Neuronal stem cell (in vitro differentiated cells): ENCODE measurements around the gene ARHGEF1.

Experiments
- DNase-seq: peaks from one replicate; pipeline ENCODE4 v3.0.0-alpha.2; 2013; ENCODE audit warnings: low spot score
- H2AFZ ChIP-seq: one replicate; pipeline ENCODE4 v1.6.1; 2013; ENCODE audit warnings: mild to moderate bottlenecking, low read length, inconsistent platforms
- H2AK5ac ChIP-seq: 2 replicates; pipeline ENCODE4 v1.6.1; 2013; ENCODE audit warnings: low read depth, mild to moderate bottlenecking, inconsistent platforms, low read length, moderate library complexity, mixed read lengths
- H2BK120ac ChIP-seq: 2 replicates; pipeline ENCODE4 v1.6.1; 2013; ENCODE audit warnings: low read depth, mild to moderate bottlenecking, inconsistent platforms, low read length, moderate library complexity, mixed read lengths
- H2BK12ac ChIP-seq: one replicate; pipeline ENCODE4 v1.6.1; 2013; ENCODE audit warnings: low read length, inconsistent platforms
- H2BK15ac ChIP-seq: 2 replicates; pipeline ENCODE4 v1.6.1; 2013; ENCODE audit warnings: mild to moderate bottlenecking, low read length, inconsistent platforms, mixed read lengths
- H2BK5ac ChIP-seq: one replicate; pipeline ENCODE4 v1.6.1; 2013; ENCODE audit warnings: inconsistent platforms, mild to moderate bottlenecking, low read length, moderate library complexity
- H3K14ac ChIP-seq: one replicate; pipeline ENCODE4 v1.6.1; 2013; ENCODE audit warnings: low read length, inconsistent platforms
- H3K18ac ChIP-seq: 2 replicates; pipeline ENCODE4 v1.6.1; 2013; ENCODE audit warnings: low read length, inconsistent platforms
- H3K23ac ChIP-seq: 2 replicates; pipeline ENCODE4 v1.6.1; 2013; ENCODE audit warnings: low read depth, mild to moderate bottlenecking, mixed read lengths, low read length, inconsistent platforms; ENCODE audit not compliant: poor library complexity
- H3K27ac ChIP-seq: replicated peaks from 3 replicates; pipeline ENCODE4 v1.5.1; 2013; ENCODE audit warnings: low read length, inconsistent platforms
- H3K27me3 ChIP-seq, 3 experiments: 2 replicates each; pipeline ENCODE4 v1.6.1; 2013; ENCODE audit warnings: low read length in 3 of 3, mild to moderate bottlenecking in 2 of 3, inconsistent platforms in 1 of 3, low read depth in 1 of 3, mixed read lengths in 1 of 3, moderate library complexity in 1 of 3; ENCODE audit not compliant: control insufficient read depth in 3 of 3, insufficient read depth in 3 of 3
- H3K36me3 ChIP-seq, 2 donors: replicated peaks in 1 of 2; 2 replicates each; pipeline ENCODE4 v1.6.1; 2013; ENCODE audit warnings: low read length in 2 of 2; ENCODE audit not compliant: control insufficient read depth in 2 of 2, insufficient read depth in 2 of 2
- H3K4ac ChIP-seq: 2 replicates; pipeline ENCODE4 v1.6.1; 2013; ENCODE audit warnings: inconsistent platforms, mild to moderate bottlenecking, low read length, moderate library complexity
- H3K4me1 ChIP-seq, 2 donors: 1 replicate in 1 of 2; 2 replicates in 1 of 2; pipeline ENCODE4 v1.6.1; 2013; ENCODE audit warnings: low read length in 2 of 2, low read depth in 1 of 2; ENCODE audit not compliant: control insufficient read depth in 2 of 2, insufficient read depth in 1 of 2
- H3K4me2 ChIP-seq: one replicate; pipeline ENCODE4 v1.6.1; 2013; ENCODE audit warnings: mild to moderate bottlenecking, low read length, inconsistent platforms; ENCODE audit not compliant: insufficient read depth, poor library complexity, severe bottlenecking
- H3K4me3 ChIP-seq, 2 donors: 2 replicates each; pipeline ENCODE4 v1.5.1; 2013; ENCODE audit warnings: low read length in 2 of 2, mild to moderate bottlenecking in 2 of 2, inconsistent platforms in 1 of 2, moderate library complexity in 1 of 2
- H3K79me1 ChIP-seq: one replicate; pipeline ENCODE4 v1.6.1; 2013; ENCODE audit warnings: low read depth, mild to moderate bottlenecking, inconsistent platforms, low read length, moderate library complexity
- H3K9ac ChIP-seq: one replicate; pipeline ENCODE4 v1.6.1; 2013; ENCODE audit warnings: mild to moderate bottlenecking, low read depth, low read length, inconsistent platforms; ENCODE audit not compliant: poor library complexity
- H3K9me3 ChIP-seq, 2 donors: replicated peaks in 1 of 2; 2 replicates each; pipeline versions ENCODE3 to v1.6.1; 2013; ENCODE audit warnings: low read length in 2 of 2, mild to moderate bottlenecking in 2 of 2, inconsistent platforms in 1 of 2, low read depth in 1 of 2, mixed read lengths in 1 of 2, moderate library complexity in 1 of 2; ENCODE audit not compliant: control insufficient read depth in 2 of 2, insufficient read depth in 1 of 2
- H4K8ac ChIP-seq: one replicate; pipeline ENCODE4 v1.6.1; 2013; ENCODE audit warnings: low read depth, mild to moderate bottlenecking, inconsistent platforms, low read length, moderate library complexity
- H4K91ac ChIP-seq: one replicate; pipeline ENCODE4 v1.6.1; 2013; ENCODE audit warnings: low read length, low read depth, mild to moderate bottlenecking, inconsistent platforms; ENCODE audit not compliant: poor library complexity
- WGBS, 2 donors: extraction: QIAGEN DNeasy Blood & Tissue Kit; methylation state at CpG; one replicate each; pipeline ENCODE4 v1.1.7; 2013; ENCODE audit warnings: missing lambda C conversion rate in 2 of 2, mixed read lengths in 1 of 2; ENCODE audit not compliant: insufficient read length in 2 of 2, insufficient replicate concordance in 1 of 2; ENCODE audit errors: extremely low coverage in 2 of 2; 5-methylcytosine and 5-hydroxymethylcytosine counted together
- small RNA-seq: library from polyadenylated mRNA; stranded (forward); fragments of <200 nt; extraction: miRNeasy Mini kit (QIAGEN cat#:217004); gene quantifications from one replicate; pipeline ENCODE3, GENCODE V24; 2013; ENCODE audit not compliant: insufficient read depth

ARHGEF1 gene

DNA sequence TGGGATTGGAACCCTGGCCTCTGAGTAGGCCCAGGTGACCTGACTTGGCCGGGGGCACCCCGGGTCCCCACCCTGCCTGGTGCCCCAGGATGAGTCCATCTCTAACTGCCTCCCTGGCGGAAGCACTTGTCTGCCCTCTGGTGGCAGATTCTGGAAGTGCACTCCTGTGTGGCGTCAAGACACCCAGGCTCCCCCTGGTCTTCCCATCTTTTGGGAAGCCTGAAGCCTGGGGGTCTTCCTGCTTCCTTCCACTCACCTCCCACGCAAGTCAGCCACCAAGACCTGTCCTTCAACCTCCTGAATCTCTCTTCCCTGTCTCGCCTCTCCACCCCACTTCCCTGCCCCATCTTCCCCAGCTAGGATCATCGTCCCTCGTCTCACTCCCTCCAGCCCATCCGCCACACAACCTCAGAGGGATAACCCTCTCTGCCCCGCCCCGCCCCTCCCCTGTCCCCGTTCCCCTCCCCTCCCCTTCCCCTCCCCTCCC, 68.7 kb downstream of the ARHGEF1 start:
- H4K91ac ChIP-seq = no peak overlapping the region
- H4K8ac ChIP-seq = no peak overlapping the region
- peak overlapping the region; percentile 80 for H3K23ac ChIP-seq
- peaks cover 0 to 4% of the 10 kb centered on the region in 2 donors for H3K36me3 ChIP-seq
- no CpG with 5 or more reads among the region's 12 CpGs for WGBS, 2 donors
- H3K9ac ChIP-seq = no peak overlapping the region
- H3K27me3 ChIP-seq = no peaks in the 10 kb centered on the region
- no peaks in the 10 kb centered on the region for H3K9me3 ChIP-seq
- no peak overlapping the region for H3K27ac ChIP-seq
- peak; percentile 85 for DNase-seq
- no peak overlapping the region for H2BK120ac ChIP-seq
- peak overlapping the region; percentile 59 for H2AFZ ChIP-seq
- no peaks in the 10 kb centered on the region for H3K4me1 ChIP-seq
- no peak overlapping the region for H2AK5ac ChIP-seq
- H2BK15ac ChIP-seq = no peak overlapping the region
- H3K14ac ChIP-seq = no peak overlapping the region
- H2BK12ac ChIP-seq = no peak overlapping the region
- H3K18ac ChIP-seq = peak overlapping the region; percentile 76
- no peak overlapping the region for H3K4ac ChIP-seq
- peaks cover 2% of the 10 kb centered on the region for H3K79me1 ChIP-seq
- no peak overlapping the region for H3K4me2 ChIP-seq
- no peak overlapping the region for H2BK5ac ChIP-seq
- H3K4me3 ChIP-seq = no peak overlapping the region

- Histone ChIP-seq H3K79me1 (peaks cover 5% of the 10 kb centered on the region), H4K8ac (no peak overlapping the region), H3K36me3 (peaks cover 0 to 8% of the 10 kb centered on the region in 2 donors), H3K18ac (no peak overlapping the region), H2BK120ac (no peak overlapping the region), H2AFZ (no peak overlapping the region), H3K14ac (no peak overlapping the region), H2AK5ac (no peak overlapping the region), H3K27me3 (no peaks in the 10 kb centered on the region), H3K4me3 (no peak overlapping the region), H3K27ac (no peak overlapping the region), H2BK12ac (no peak overlapping the region), H3K9me3 (no peaks in the 10 kb centered on the region), H3K9ac (no peak overlapping the region), H4K91ac (no peak overlapping the region), H2BK5ac (no peak overlapping the region), H3K4ac (no peak overlapping the region), H3K4me1 (peaks cover 6 to 7% of the 10 kb centered on the region in 2 donors), H2BK15ac (no peak overlapping the region), H3K23ac (no peak overlapping the region), H3K4me2 (no peak overlapping the region)
- no CpG with 5 or more reads among the region's 7 CpGs for whole genome bisulfite sequencing, 2 donors
- no peak for DNase-seq
Measured at GRCh38 chr19:41955521-41955920, 72.5 kb downstream of the ARHGEF1 start.

DNA sequence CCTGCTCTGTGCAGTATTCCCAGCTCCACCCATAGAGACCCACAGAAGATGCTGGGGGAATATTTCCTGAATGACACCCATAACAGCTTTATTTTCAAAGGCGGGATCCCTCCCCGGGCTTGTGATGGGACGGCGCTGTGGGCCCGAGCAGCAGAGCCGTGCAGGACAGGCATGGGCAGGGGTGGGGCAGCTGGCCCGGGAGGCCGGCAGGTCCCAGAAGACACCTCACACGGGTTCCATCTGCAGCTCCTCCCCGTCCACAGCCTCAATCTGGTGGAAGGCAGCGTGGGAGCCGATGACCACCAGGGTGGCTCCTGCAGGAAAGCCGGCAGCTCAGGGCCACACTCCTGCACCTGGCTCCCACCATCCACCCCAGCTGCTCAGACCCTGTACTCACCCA, 73.6 kb downstream of the ARHGEF1 start:
- Histone ChIP-seq H2BK120ac (no peak overlapping the region), H3K9me3 (no peaks in the 10 kb centered on the region), H3K4me1 (peaks cover 6 to 7% of the 10 kb centered on the region in 2 donors), H2AK5ac (no peak overlapping the region), H3K9ac (peak overlapping the region; percentile 44), H3K23ac (no peak overlapping the region), H2BK5ac (peak overlapping the region; percentile 61), H3K14ac (no peak overlapping the region), H2AFZ (no peak overlapping the region), H4K8ac (no peak overlapping the region), H3K18ac (no peak overlapping the region), H3K79me1 (peaks cover 7% of the 10 kb centered on the region), H3K27me3 (no peaks in the 10 kb centered on the region), H3K4ac (no peak overlapping the region), H2BK15ac (peak overlapping the region; percentile 37), H3K27ac (no peak overlapping the region), H3K4me3 (no peak overlapping the region), H3K36me3 (peaks cover 0 to 8% of the 10 kb centered on the region in 2 donors), H3K4me2 (no peak overlapping the region), H2BK12ac (no peak overlapping the region), H4K91ac (no peak overlapping the region)
- no CpG with 5 or more reads among the region's 13 CpGs for WGBS, 2 donors
- DNase-seq = no peak

Small RNAs within 50 kb of the gene (small RNA-seq; reads per million reads assigned to genes)
- gene MIR6797 = 6.3 reads per million, percentile 33 among the genes with 10 or more reads in this experiment
